Thyroid gland (tissue), 4 donors: Measurements from ENCODE around the gene ARHGAP12.

Experiments used
- CTCF ChIP-seq, 6 experiments: fragments of 200-600 bp in 3 of 6; fragments of 450-650 bp in 3 of 6; sonication (generic) in 3 of 6; IDR thresholded peaks; one replicate each; pipeline ENCODE4 v1.5.1; 2016 to 2019; ENCODE audit warnings: antibody characterized with exemption in 6 of 6, mild to moderate bottlenecking in 2 of 6, inconsistent platforms in 1 of 6, moderate library complexity in 1 of 6
- POLR2A ChIP-seq, 2 donors: fragments of 450-650 bp; IDR thresholded peaks; one replicate each; pipeline ENCODE4 v1.6.1; 2017; ENCODE audit warnings: antibody characterized with exemption in 2 of 2, mild to moderate bottlenecking in 2 of 2, moderate library complexity in 1 of 2

DNA sequence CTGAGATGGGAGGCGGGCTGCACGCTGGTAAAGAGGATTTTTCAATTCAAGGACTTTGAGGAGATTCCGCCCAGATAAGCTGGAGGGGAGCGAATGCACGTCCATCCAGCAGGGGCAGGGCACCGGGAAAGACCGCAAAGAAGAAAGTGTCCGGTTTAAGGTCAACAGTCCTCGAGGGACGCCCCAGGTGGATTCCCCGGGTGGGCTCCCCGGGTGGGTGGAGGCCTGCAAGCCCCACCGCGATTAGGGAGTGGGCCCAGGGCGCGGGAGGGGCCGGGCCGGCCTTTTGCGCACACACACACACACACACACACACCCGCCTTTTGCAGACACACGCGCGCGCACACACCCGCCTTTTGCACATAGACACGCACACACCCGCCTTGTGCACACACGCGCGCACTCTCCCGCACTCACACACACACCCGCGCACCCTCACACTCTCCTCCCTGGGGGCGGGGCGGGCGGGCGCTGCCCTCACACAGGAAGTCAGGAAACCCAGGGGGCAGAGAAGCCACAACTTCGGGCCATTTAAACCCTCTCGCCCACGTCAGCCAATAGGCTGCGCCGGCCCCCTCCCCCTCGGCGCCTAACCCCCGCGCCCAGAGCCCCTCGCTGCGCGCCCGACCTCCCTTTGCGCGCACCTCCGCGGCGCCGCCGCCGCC lies 615 bp downstream of the ARHGAP12 start:
- peak in 3 of 6 experiments; percentile 15 to 37 (median 33) for TF ChIP-seq CTCF (IDR thresholded peaks at IDR 0.05)
- no peak for TF ChIP-seq POLR2A (IDR thresholded peaks at IDR 0.05)
